ENCODE results near the gene ASH1L. TPM values are rescaled to one million over a fixed set of nuclear protein-coding genes. Genes with fewer than 3 reads are reported as not detected.

ASH1L gene
- total RNA-seq, 2 experiments from 2014 or later = 22.8 to 24.0 TPM

- ChIA-PET POLR2A (interaction anchor here (0.5 to 1.4 kb wide), 6 partner anchors 15 to 166 kb away, joined by 3 to 6 read pairs (median 4); partner anchors contain the start of genes CLK2 and FDPS), CTCF (interaction anchor here (0.8 to 5.9 kb wide), 18 partner anchors 11 to 483 kb away, joined by 3 to 65 read pairs (median 4); partner anchors contain the start of genes ENTREP3, PKLR and SCAMP3)
Observed at GRCh38 chr1:155322953-155323728, 239.5 kb downstream of the ASH1L start.

GRCh38 chr1:155322571-155322952 is 240.0 kb downstream of the ASH1L start:
- ChIA-PET POLR2A (interaction anchor here (0.6 to 1.4 kb wide), 2 partner anchors 15 to 48 kb away, joined by 5 to 6 read pairs; partner anchors contain the start of gene FDPS), CTCF (interaction anchor here (0.9 to 5.9 kb wide), 7 partner anchors 10 to 115 kb away, joined by 3 to 65 read pairs (median 5); no protein-coding TSS in a partner anchor)

GRCh38 chr1:155321639-155322503 is 240.7 kb downstream of the ASH1L start:
- ChIA-PET POLR2A (interaction anchor here (0.5 to 1.4 kb wide), 2 partner anchors 14 to 128 kb away, joined by 6 to 7 read pairs; partner anchors contain the start of gene FDPS), CTCF (interaction anchor here (0.9 to 5.9 kb wide), 8 partner anchors 10 to 115 kb away, joined by 3 to 65 read pairs (median 4); no protein-coding TSS in a partner anchor)

- POLR2A ChIA-PET = interaction anchor here (0.9 to 1.2 kb wide), 2 partner anchors 11 to 14 kb away, joined by 3 to 4 read pairs; no protein-coding TSS in a partner anchor
- CTCF ChIA-PET = interaction anchor here (1.0 to 5.9 kb wide), 2 partner anchors 15 to 70 kb away, joined by 3 to 65 read pairs; no protein-coding TSS in a partner anchor
Observed at GRCh38 chr1:155320661-155321617, 241.7 kb downstream of the ASH1L start, which contains the start of gene RUSC1. Gene RUSC1, plus strand, starts transcription at chr1:155320894. Its CDS starts 880 bp downstream, at chr1:155321774.

- CTCF ChIA-PET = interaction anchor here (0.7 to 5.9 kb wide), 2 partner anchors 43 to 69 kb away, joined by 3 to 65 read pairs; partner anchors contain the start of gene HCN3
- POLR2A ChIA-PET = interaction anchor here (0.9 to 1.2 kb wide), 2 partner anchors 10 to 13 kb away, joined by 3 to 4 read pairs; no protein-coding TSS in a partner anchor
Observed at GRCh38 chr1:155320252-155320651, 242.4 kb downstream of the ASH1L start.

GRCh38 chr1:155319536-155319935 is 243.1 kb downstream of the ASH1L start:
- ChIA-PET CTCF (interaction anchor here (0.7 to 5.9 kb wide), 2 partner anchors 43 to 69 kb away, joined by 3 to 65 read pairs; partner anchors contain the start of gene HCN3), POLR2A (interaction anchor here (1.2 kb wide), 1 partner anchor 10 kb away, joined by 4 read pairs; no protein-coding TSS in a partner anchor)

DNA sequence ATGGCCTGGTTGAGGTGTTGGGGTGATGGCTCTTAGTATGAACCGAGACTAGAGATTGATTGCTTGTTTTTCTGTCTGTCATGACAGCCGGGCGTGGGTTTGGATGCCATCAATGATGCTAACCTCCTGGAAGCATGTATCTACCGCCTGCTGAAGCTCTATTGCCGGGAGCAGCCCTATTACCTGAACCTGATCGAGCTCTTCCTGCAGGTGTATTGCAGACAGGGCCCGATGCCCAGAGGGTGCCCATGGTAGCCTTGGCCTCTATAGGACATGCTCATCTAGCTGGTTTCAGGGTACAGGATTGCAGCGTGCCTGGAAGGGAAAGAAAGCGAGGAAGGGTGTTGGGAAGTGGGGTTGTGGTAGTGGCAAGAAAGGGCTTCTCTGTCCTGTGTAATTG is 244.5 kb downstream of the ASH1L start:
- POLR2A ChIA-PET = interaction anchor here (1.0 kb wide), 1 partner anchor 283 kb away, joined by 3 read pairs; no protein-coding TSS in a partner anchor
- CTCF ChIA-PET = interaction anchor here (3.4 kb wide), 1 partner anchor 67 kb away, joined by 14 read pairs; no protein-coding TSS in a partner anchor

DNA sequence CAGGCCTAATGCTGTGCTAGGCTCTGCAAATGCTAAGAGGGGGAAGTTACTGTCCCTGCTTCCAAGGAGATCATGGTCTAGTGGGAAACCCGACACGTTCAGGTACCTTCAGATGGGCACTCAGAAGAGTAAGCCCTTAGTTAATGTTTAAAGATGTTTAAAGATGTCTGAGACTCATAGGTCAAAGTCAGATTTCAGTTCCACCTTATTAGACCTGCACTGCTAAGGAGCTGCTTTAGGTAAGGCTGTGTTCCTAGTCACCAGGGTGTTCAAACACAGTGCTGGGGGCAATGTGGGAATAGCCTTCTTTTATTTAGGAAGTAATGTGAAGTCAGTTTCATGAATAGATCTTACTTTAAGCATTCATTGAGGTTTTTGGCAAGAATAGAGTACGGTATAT is 245.7 kb downstream of the ASH1L start:
- POLR2A ChIA-PET = interaction anchor here (1.0 kb wide), 1 partner anchor 284 kb away, joined by 3 read pairs; no protein-coding TSS in a partner anchor
- CTCF ChIA-PET = interaction anchor here (3.4 kb wide), 1 partner anchor 66 kb away, joined by 14 read pairs; no protein-coding TSS in a partner anchor

DNA sequence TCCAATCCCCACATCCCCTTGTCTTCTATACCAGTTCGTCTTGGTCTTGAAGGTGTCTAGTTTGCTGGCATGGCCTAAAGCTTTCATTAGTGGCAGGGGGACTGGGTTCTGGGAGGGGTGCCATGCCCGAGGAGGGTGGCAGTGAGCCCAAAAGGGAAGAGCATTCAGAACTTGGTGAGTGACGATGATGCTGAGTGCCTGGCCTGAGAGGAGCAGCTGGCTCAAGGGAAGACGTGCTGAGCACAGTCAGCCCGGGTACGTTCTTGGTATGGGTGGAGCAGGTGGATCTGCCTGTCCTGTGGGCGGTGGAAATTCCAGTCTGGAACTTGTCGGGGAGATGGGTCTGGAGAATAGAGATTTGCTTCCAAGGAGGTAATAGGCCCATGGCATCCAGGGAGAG is 249.3 kb downstream of the ASH1L start:
- POLR2A ChIA-PET = interaction anchor here (1.2 kb wide), 1 partner anchor 70 kb away, joined by 3 read pairs; no protein-coding TSS in a partner anchor
- CTCF ChIA-PET = interaction anchor here (1.7 kb wide), 1 partner anchor 63 kb away, joined by 8 read pairs; no protein-coding TSS in a partner anchor

DNA sequence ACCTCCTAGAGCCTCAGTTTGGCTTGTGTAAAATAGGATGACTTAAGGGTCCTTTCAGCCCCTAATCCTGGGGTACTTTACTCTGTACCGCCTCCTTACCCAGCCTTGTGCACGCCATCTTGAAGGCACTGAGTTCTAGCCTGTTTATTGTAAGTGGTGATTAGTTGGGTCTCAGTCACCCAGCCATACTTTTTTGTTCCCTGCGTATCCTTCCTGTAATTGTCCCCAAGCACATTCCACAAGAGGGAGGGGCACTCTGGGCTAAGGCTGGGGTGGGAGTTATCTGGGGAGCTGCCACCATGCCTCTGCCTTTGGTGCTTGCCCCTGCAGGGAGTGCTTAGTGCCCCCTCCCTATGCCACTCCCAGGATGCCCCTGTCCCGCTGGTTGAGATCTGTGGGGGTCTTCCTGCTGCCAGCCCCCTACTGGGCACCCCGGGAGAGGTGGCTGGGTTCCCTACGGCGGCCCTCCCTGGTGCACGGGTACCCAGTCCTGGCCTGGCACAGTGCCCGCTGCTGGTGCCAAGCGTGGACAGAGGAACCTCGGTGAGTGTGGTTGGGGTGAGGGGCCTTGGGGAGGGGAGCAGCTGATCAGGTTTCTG is 253.1 kb downstream of the ASH1L start:
- CTCF ChIA-PET = interaction anchor here (0.6 to 1.6 kb wide), 2 partner anchors 36 to 59 kb away, joined by 3 to 6 read pairs; no protein-coding TSS in a partner anchor
- POLR2A ChIA-PET = interaction anchor here (0.9 to 1.3 kb wide), 2 partner anchors 8 to 11 kb away, joined by 3 to 4 read pairs; partner anchors contain the start of genes PKLR and RUSC1

GRCh38 chr1:155308493-155309422 is 253.8 kb downstream of the ASH1L start, which contains the start of gene FDPS:
Gene FDPS, plus strand, starts transcription at chr1:155308866. Its CDS starts 924 bp downstream, at chr1:155309790.
- ChIA-PET CTCF (interaction anchor here (0.7 to 2.4 kb wide), 5 partner anchors 29 to 64 kb away, joined by 3 to 24 read pairs (median 3); no protein-coding TSS in a partner anchor), POLR2A (interaction anchor here (0.6 to 1.8 kb wide), 5 partner anchors 14 to 254 kb away, joined by 3 to 6 read pairs (median 4); partner anchors contain the start of genes ASH1L and CLK2)

- POLR2A ChIA-PET = interaction anchor here (0.7 to 1.8 kb wide), 4 partner anchors 13 to 267 kb away, joined by 3 to 6 read pairs (median 4); partner anchors contain the start of gene RUSC1
- CTCF ChIA-PET = interaction anchor here (0.7 to 2.4 kb wide), 7 partner anchors 17 to 100 kb away, joined by 3 to 24 read pairs (median 3); no protein-coding TSS in a partner anchor
Observed at GRCh38 chr1:155307247-155307740, 255.3 kb downstream of the ASH1L start.

- POLR2A ChIA-PET = no interaction called here
- CTCF ChIA-PET = interaction anchor here (1.6 to 1.9 kb wide), 2 partner anchors 16 to 99 kb away, joined by 3 to 4 read pairs; no protein-coding TSS in a partner anchor
Observed at GRCh38 chr1:155305881-155306391, 256.7 kb downstream of the ASH1L start.

DNA sequence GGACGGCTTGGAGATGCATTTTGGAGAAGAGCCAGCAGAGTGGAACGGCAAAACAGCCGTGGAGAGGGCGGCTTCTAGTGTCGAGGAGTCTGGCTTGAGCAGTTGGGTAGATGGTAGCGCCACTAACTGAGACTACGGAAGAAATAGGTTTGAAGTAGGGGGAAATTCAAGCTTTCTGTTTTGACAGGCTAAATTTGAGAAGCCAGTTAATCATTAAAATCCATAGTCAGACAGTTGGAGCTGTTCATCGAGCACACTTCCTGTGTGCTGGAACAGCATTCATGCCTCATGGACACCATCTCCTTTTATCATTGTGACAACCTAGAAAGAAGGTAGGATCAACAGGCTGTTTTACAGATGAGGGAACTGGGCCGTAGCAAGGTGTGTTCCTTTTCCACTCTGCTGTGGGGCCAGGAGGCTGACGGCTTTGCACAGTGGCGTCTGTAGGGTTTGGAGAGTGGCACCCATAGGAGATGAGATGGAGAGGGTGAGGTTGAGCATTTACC is 258.0 kb downstream of the ASH1L start:
- ChIA-PET CTCF (interaction anchor here (1.1 to 1.9 kb wide), 3 partner anchors 17 to 98 kb away, joined by 3 to 5 read pairs (median 4); no protein-coding TSS in a partner anchor), POLR2A (no interaction called here)

Measured in activated CD8-positive, alpha-beta memory T cell treated with anti-CD3 and anti-CD28 coated beads for 36 hours (primary cell).